Measurements from ENCODE around the gene SLC16A10.

GRCh38 chr6:111047244-111047643, 40.1 kb upstream of the SLC16A10 start:
- TF ChIP-seq EZH2 (IDR thresholded peaks at IDR 0.05; ENCODE audit: insufficient read depth, poor library complexity, severe bottlenecking), result no peak
- no peak for TF ChIP-seq EZH2phosphoT487 (IDR thresholded peaks at IDR 0.05; ENCODE audit: insufficient read depth, low read depth)

All from GM23248 (cell line).